ENCODE data around the gene IMMP2L. TPM values are rescaled to one million over a fixed set of nuclear protein-coding genes. Genes with fewer than 3 reads are reported as not detected.

The IMMP2L gene
- total RNA-seq, 4 donors from 2014 or later: 13.5 to 23.7 (median 18.3) TPM

GRCh38 chr7:111371437-111371836, 190.9 kb downstream of the IMMP2L start:
- DNase-seq (ENCODE audit: low spot score in 2 of 2): no peak
- Histone ChIP-seq H3K27ac (no peak overlapping the region), H3K27me3 (no peaks in the 10 kb centered on the region), H3K4me3 (no peak overlapping the region), H3K36me3 (no peaks in the 10 kb centered on the region), H3K4me1 (no peaks in the 10 kb centered on the region), H3K9me3 (no peaks in the 10 kb centered on the region)
- TF ChIP-seq EP300 (IDR thresholded peaks at IDR 0.05): no peak
- no peak for TF ChIP-seq POLR2A (IDR thresholded peaks at IDR 0.05)
- TF ChIP-seq CTCF (IDR thresholded peaks at IDR 0.05): no peak
- WGBS, 2 donors: 97 to 100% methylated on average over 1 of the region's 1 CpG

GRCh38 chr7:111370002-111370401, 192.3 kb downstream of the IMMP2L start:
- 95 to 100% methylated on average over 1 of the region's 1 CpG for WGBS, 2 donors
- H3K9me3 ChIP-seq: no peaks in the 10 kb centered on the region
- H3K4me3 ChIP-seq: no peak overlapping the region
- H3K27ac ChIP-seq: no peak overlapping the region
- no peaks in the 10 kb centered on the region for H3K4me1 ChIP-seq
- H3K36me3 ChIP-seq: no peaks in the 10 kb centered on the region
- DNase-seq (ENCODE audit: low spot score in 2 of 2): no peak
- H3K27me3 ChIP-seq: no peaks in the 10 kb centered on the region
- no peak for TF ChIP-seq EP300 (IDR thresholded peaks at IDR 0.05)
- TF ChIP-seq POLR2A (IDR thresholded peaks at IDR 0.05): no peak
- TF ChIP-seq CTCF (IDR thresholded peaks at IDR 0.05): no peak

DNA sequence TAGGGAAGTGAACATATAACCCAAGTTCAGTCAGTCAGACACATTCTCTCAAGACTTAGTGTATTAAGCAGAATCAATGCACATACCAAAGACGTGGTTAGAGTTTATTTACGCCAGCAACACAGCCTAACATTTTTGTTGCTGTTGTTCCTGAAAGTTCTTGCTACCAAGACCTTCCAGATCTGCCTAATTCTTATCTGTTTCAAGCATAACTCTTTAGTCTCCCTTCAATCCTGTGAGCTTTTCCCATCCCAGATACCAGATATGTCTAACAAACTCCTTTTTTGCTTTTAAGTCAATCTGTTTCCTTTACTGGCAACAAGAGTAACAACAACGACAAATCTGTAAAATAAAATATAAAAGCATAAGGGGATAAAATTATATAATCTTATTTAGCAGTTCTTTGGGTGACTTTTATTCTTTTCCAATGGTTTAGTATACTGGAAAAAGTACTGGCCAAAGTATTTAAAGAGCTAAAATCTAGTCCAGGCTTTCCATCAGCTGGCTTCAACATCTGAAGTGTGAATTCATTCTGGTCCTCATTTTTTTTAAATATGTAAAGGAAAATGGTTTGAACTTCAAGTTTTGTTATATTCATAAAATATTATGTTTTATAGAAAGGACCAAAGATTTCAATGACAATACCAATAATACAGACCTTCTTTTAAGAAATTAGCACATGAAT, 193.8 kb downstream of the IMMP2L start:
- TF ChIP-seq CTCF (IDR thresholded peaks at IDR 0.05) (no peak), POLR2A (IDR thresholded peaks at IDR 0.05) (no peak), EP300 (IDR thresholded peaks at IDR 0.05) (no peak)
- 86 to 92% methylated on average over 3 of the region's 3 CpGs for WGBS, 2 donors
- Histone ChIP-seq H3K4me3 (no peak overlapping the region), H3K27me3 (no peaks in the 10 kb centered on the region), H3K9me3 (no peaks in the 10 kb centered on the region), H3K36me3 (no peaks in the 10 kb centered on the region), H3K4me1 (no peaks in the 10 kb centered on the region), H3K27ac (no peak overlapping the region)
- DNase-seq (ENCODE audit: low spot score in 2 of 2): no peak

- 92 to 93% methylated on average over 6 of the region's 6 CpGs for WGBS, 2 donors
- Histone ChIP-seq H3K27me3 (no peaks in the 10 kb centered on the region), H3K27ac (no peak overlapping the region), H3K4me1 (no peaks in the 10 kb centered on the region), H3K9me3 (no peaks in the 10 kb centered on the region), H3K36me3 (no peaks in the 10 kb centered on the region), H3K4me3 (no peak overlapping the region)
- TF ChIP-seq POLR2A (IDR thresholded peaks at IDR 0.05): no peak
- TF ChIP-seq CTCF (IDR thresholded peaks at IDR 0.05): no peak
- TF ChIP-seq EP300 (IDR thresholded peaks at IDR 0.05): no peak
- no peak for DNase-seq (ENCODE audit: low spot score in 2 of 2)
Measured at GRCh38 chr7:111364413-111364812, 197.9 kb downstream of the IMMP2L start.

- H3K4me1 ChIP-seq: peaks cover 0 to 11% (median 0%) of the 10 kb centered on the region in 4 donors
- H3K36me3 ChIP-seq: no peaks in the 10 kb centered on the region
- no peak overlapping the region for H3K27ac ChIP-seq
- TF ChIP-seq POLR2A (IDR thresholded peaks at IDR 0.05) (no peak), EP300 (IDR thresholded peaks at IDR 0.05) (no peak), CTCF (IDR thresholded peaks at IDR 0.05) (no peak)
- no peak for DNase-seq (ENCODE audit: low spot score in 2 of 2)
- 24 to 34% methylated on average over 1 of the region's 1 CpG for WGBS, 2 donors
- no peaks in the 10 kb centered on the region for H3K27me3 ChIP-seq
- H3K9me3 ChIP-seq: no peaks in the 10 kb centered on the region
- no peak overlapping the region for H3K4me3 ChIP-seq
Measured at GRCh38 chr7:111363099-111363498, 199.2 kb downstream of the IMMP2L start.
